Stimulated activated naive B cell treated with anti-CD40 and anti-IgM and Interleukin-4, amounts not matched to agents 10 μg/mL and 1 μg/mL and 100 μg/mL, for 72 hours (primary cell): ENCODE data around the gene IPO5.

Experiments used
- ATAC-seq, 2 donors: fragments of 150-1000 bp; cut with Tn5 transposase; replicated peaks; 2 replicates each; pipeline ENCODE4 v1.10.0; 2021; ENCODE audit warnings: moderate library complexity in 1 of 2
- DNase-seq: peaks from one replicate; pipeline ENCODE4 v3.0.0; 2021
- H3K27ac Mint-ChIP-seq: one replicate; pipeline ENCODE4 v1.8.0; 2022; ENCODE audit warnings: mild to moderate bottlenecking, mixed read lengths
- H3K27me3 Mint-ChIP-seq, 2 donors: one replicate each; pipeline ENCODE4 v1.8.0; 2022; ENCODE audit warnings: mixed read lengths in 2 of 2
- H3K36me3 Mint-ChIP-seq, 2 donors: one replicate each; pipeline ENCODE4 v1.8.0; 2022; ENCODE audit warnings: mixed read lengths in 2 of 2, mild to moderate bottlenecking in 1 of 2
- H3K4me1 Mint-ChIP-seq, 2 donors: one replicate each; pipeline ENCODE4 v1.8.0; 2022; ENCODE audit warnings: mixed read lengths in 2 of 2, mild to moderate bottlenecking in 1 of 2
- H3K4me3 Mint-ChIP-seq, 2 donors: one replicate each; pipeline ENCODE4 v1.8.0; 2022; ENCODE audit warnings: mild to moderate bottlenecking in 2 of 2, mixed read lengths in 2 of 2, moderate library complexity in 1 of 2
- H3K9me3 Mint-ChIP-seq, 2 donors: one replicate each; pipeline ENCODE4 v1.8.0; 2022; ENCODE audit warnings: mixed read lengths in 2 of 2, mild to moderate bottlenecking in 1 of 2

Gene IPO5

GRCh38 chr13:98069985-98070384, 116.5 kb downstream of the IPO5 start:
- no peaks in the 10 kb centered on the region for H3K4me1 Mint-ChIP-seq
- H3K9me3 Mint-ChIP-seq = no peaks in the 10 kb centered on the region
- H3K4me3 Mint-ChIP-seq = no peak overlapping the region
- H3K27me3 Mint-ChIP-seq = peaks cover 5 to 6% of the 10 kb centered on the region in 2 donors
- no peaks in the 10 kb centered on the region for H3K36me3 Mint-ChIP-seq
- H3K27ac Mint-ChIP-seq = no peak overlapping the region
- DNase-seq (no peak), ATAC-seq (no peak)

- peaks cover 0 to 5% of the 10 kb centered on the region in 2 donors for H3K27me3 Mint-ChIP-seq
- no peak overlapping the region for H3K27ac Mint-ChIP-seq
- H3K9me3 Mint-ChIP-seq = peaks cover 0 to 6% of the 10 kb centered on the region in 2 donors
- DNase-seq = no peak
- no peak overlapping the region for H3K4me3 Mint-ChIP-seq
- peaks cover 0 to 2% of the 10 kb centered on the region in 2 donors for H3K36me3 Mint-ChIP-seq
- no peak for ATAC-seq
- H3K4me1 Mint-ChIP-seq = no peaks in the 10 kb centered on the region
Measured at GRCh38 chr13:98071316-98071715, 117.8 kb downstream of the IPO5 start.

- no peak for ATAC-seq
- H3K36me3 Mint-ChIP-seq = peaks cover 0 to 2% of the 10 kb centered on the region in 2 donors
- H3K27me3 Mint-ChIP-seq = no peaks in the 10 kb centered on the region
Measured at GRCh38 chr13:98072476-98072875, 119.0 kb downstream of the IPO5 start.

More at GRCh38 chr13:98072476-98072875, 119.0 kb downstream of the IPO5 start:
- DNase-seq = no peak
- Mint-ChIP-seq H3K4me3 (no peak overlapping the region), H3K4me1 (no peaks in the 10 kb centered on the region), H3K27ac (no peak overlapping the region), H3K9me3 (peaks cover 0 to 6% of the 10 kb centered on the region in 2 donors)
